HepG2 (cell line): ENCODE measurements around the gene CD3G. TPM values are rescaled to one million over a fixed set of nuclear protein-coding genes. Genes with fewer than 3 reads are reported as not detected.

Source experiments
- ATAC-seq: fragments of 200-7000 bp; cut with Tn5 transposase; 3 replicates; pipeline ENCODE4 v1.9.1; 2020; ENCODE audit warnings: mild to moderate bottlenecking, moderate library complexity
- BruUV-seq: library from RNA; stranded (reverse); fragments of 400-500 nt; replicated peaks from 2 replicates; lab custom pipeline; 2021; lab: Mats Ljungman, UMichigan
- CTCF ChIA-PET: fragments of 300-600 bp; formaldehyde crosslinking; extraction: SDS; loops from one replicate; lab custom pipeline; 2021; ENCODE audit warnings: low total read pairs, inconsistent platforms, low intra/inter-chr PET ratio; lab: Yijun Ruan, JAX
- POLR2A ChIA-PET: fragments of 350-600 bp; sonication (Branson Sonifier 250); formaldehyde crosslinking; loops from one replicate; lab custom pipeline; 2020; ENCODE audit warnings: antibody characterized with exemption, inconsistent platforms; lab: Yijun Ruan, JAX
- DNase-seq: peaks from one replicate; pipeline ENCODE4 v3.0.0-alpha.2; 2015; ENCODE audit warnings: low spot score
- FAIRE-seq: peaks from 3 replicates; lab custom pipeline; 2011; peaks lifted over from hg19 to GRCh38; lab: Jason Lieb, UNC
- H2AFZ ChIP-seq: one replicate; pipeline ENCODE4 v1.6.1; 2011; ENCODE audit warnings: low read length, inconsistent platforms
- H3K27ac ChIP-seq: fragments of 300-600 bp; 3 replicates; pipeline ENCODE4 v1.8.0; 2011; ENCODE audit warnings: mixed run types, mild to moderate bottlenecking, mixed read lengths, low read length, inconsistent platforms; ENCODE audit not compliant: insufficient read depth; ENCODE audit errors: extremely low read length
- H3K27me3 ChIP-seq, 2 experiments: fragments of 200-600 bp in 1 of 2; 2 replicates in 1 of 2; 3 replicates in 1 of 2; pipeline versions ENCODE4 v1.6.0 to v1.8.0; 2011; ENCODE audit warnings: low read length in 2 of 2, mild to moderate bottlenecking in 2 of 2, moderate library complexity in 2 of 2, inconsistent platforms in 1 of 2; ENCODE audit not compliant: insufficient read depth in 2 of 2, control insufficient read depth in 1 of 2
- H3K36me3 ChIP-seq, 2 experiments: fragments of 200-600 bp in 1 of 2; replicated peaks in 1 of 2; 2 replicates in 1 of 2; 3 replicates in 1 of 2; pipeline versions ENCODE4 v1.5.1 to v1.8.0; 2011; ENCODE audit warnings: low read length in 2 of 2, inconsistent platforms in 1 of 2; ENCODE audit not compliant: insufficient read depth in 2 of 2, control insufficient read depth in 1 of 2
- H3K4me1 ChIP-seq: 2 replicates; pipeline ENCODE4 v1.5.1; 2012; ENCODE audit warnings: low read length, inconsistent platforms; ENCODE audit not compliant: insufficient read depth
- H3K4me2 ChIP-seq: 2 replicates; pipeline ENCODE4 v1.6.0; 2011; ENCODE audit warnings: low read depth, low read length, inconsistent platforms
- H3K4me3 ChIP-seq, 3 experiments: fragments of 200-600 bp in 1 of 3; sonication (generic), shearing (Covaris generic) in 1 of 3; replicated peaks in 1 of 3; 2 replicates each; pipeline ENCODE4 v1.5.1; 2011 to 2016; ENCODE audit warnings: low read length in 3 of 3, inconsistent platforms in 2 of 3, low read depth in 2 of 3, mild to moderate bottlenecking in 2 of 3, control low read depth in 1 of 3, mixed read lengths in 1 of 3; ENCODE audit not compliant: insufficient read depth in 1 of 3
- H3K79me2 ChIP-seq: one replicate; pipeline ENCODE4 v1.6.1; 2011; ENCODE audit warnings: low read length, inconsistent platforms; ENCODE audit not compliant: insufficient read depth
- H3K9ac ChIP-seq: 2 replicates; pipeline ENCODE4 v1.6.0; 2011; ENCODE audit warnings: mild to moderate bottlenecking, low read depth, low read length, inconsistent platforms; ENCODE audit not compliant: insufficient read depth
- H3K9me3 ChIP-seq: 2 replicates; pipeline ENCODE4 v1.5.1; 2012; ENCODE audit warnings: mild to moderate bottlenecking, low read length
- H4K20me1 ChIP-seq: 2 replicates; pipeline ENCODE4 v1.6.0; 2011; ENCODE audit warnings: inconsistent platforms, mild to moderate bottlenecking, low read length, moderate library complexity; ENCODE audit not compliant: insufficient read depth
- HOMEZ ChIP-seq: IDR thresholded peaks from 2 replicates; pipeline ENCODE4 v1.6.1; 2016; ENCODE audit warnings: low read depth
- ISL2 ChIP-seq: sonication (generic); formaldehyde crosslinking; IDR thresholded peaks from 2 replicates; pipeline ENCODE4 v1.5.0; 2020; ENCODE audit warnings: missing genetic modification reagents
- MTF1 ChIP-seq: sonication (generic); formaldehyde crosslinking; IDR thresholded peaks from 2 replicates; pipeline ENCODE4 v1.5.0; 2020; ENCODE audit warnings: missing genetic modification reagents
- NFYB ChIP-seq: sonication (generic); formaldehyde crosslinking; IDR thresholded peaks from 2 replicates; pipeline ENCODE4 v1.4.0; 2020; ENCODE audit warnings: missing genetic modification reagents
- NFYC ChIP-seq: IDR thresholded peaks from 2 replicates; pipeline ENCODE4 v1.6.1; 2016; ENCODE audit warnings: missing genetic modification reagents, missing compliant biosample characterization
- NRL ChIP-seq: sonication (generic); formaldehyde crosslinking; IDR thresholded peaks from 2 replicates; pipeline ENCODE4 v1.5.0; 2020; ENCODE audit warnings: missing genetic modification reagents, mild to moderate bottlenecking, moderate library complexity, borderline replicate concordance
- ONECUT2 ChIP-seq: sonication (generic); formaldehyde crosslinking; IDR thresholded peaks from 2 replicates; pipeline ENCODE4 v1.4.0; 2020; ENCODE audit warnings: missing genetic modification reagents
- THYN1 ChIP-seq: sonication (generic); formaldehyde crosslinking; IDR thresholded peaks from 2 replicates; pipeline ENCODE4 v1.8.1; 2023; ENCODE audit warnings: low read depth, mild to moderate bottlenecking, moderate library complexity, missing genetic modification reagents, borderline replicate concordance
- ZBTB38 ChIP-seq: sonication (generic); formaldehyde crosslinking; IDR thresholded peaks from 2 replicates; pipeline ENCODE4 v1.5.1; 2020; ENCODE audit warnings: mild to moderate bottlenecking, missing genetic modification reagents
- ZNF292 ChIP-seq: sonication (generic); formaldehyde crosslinking; IDR thresholded peaks from 2 replicates; pipeline ENCODE4 v1.8.1; 2022; ENCODE audit warnings: mild to moderate bottlenecking, low read depth, missing genetic modification reagents, borderline replicate concordance
- WGBS: methylation state at CpG from one replicate; pipeline ENCODE4 v1.1.6; 2017; ENCODE audit warnings: low lambda C conversion rate; 5-methylcytosine and 5-hydroxymethylcytosine counted together
- in situ Hi-C: cut with HindIII; loops from 2 replicates; pipeline ENCODE4 v1.10.0; 2017; ENCODE audit warnings: low pct_unique_long_range_greater_than_20kb; ENCODE audit not compliant: extremely low pct_ligation_motif_present
- intact Hi-C: fragments of 100-400 bp; cut with micrococcal nuclease; formaldehyde crosslinking; loops from one replicate; pipeline ENCODE4 v1.10.0; 2022; ENCODE audit not compliant: unreplicated experiment
- polyA plus RNA-seq, 8 experiments: library from polyadenylated mRNA; depleted of rRNA in 3 of 8; stranded (reverse) in 7 of 8; unstranded in 1 of 8; fragments of >200 nt; fragmentation: Illumina TruSeq in 4 of 8; extraction: Trizol in 4 of 8; gene quantifications; 2 replicates each; pipeline versions ENCODE4 v1.2.1 to v1.2.3, GENCODE V29; 2011 to 2016; ENCODE audit warnings: low read depth in 4 of 8, missing spikeins in 1 of 8, mixed read lengths in 1 of 8; ENCODE audit not compliant: insufficient read depth in 1 of 8
- total RNA-seq, 5 experiments: library from RNA; depleted of rRNA; stranded (reverse); fragments of >200 nt; fragmentation: Illumina TruSeq; extraction: Trizol; gene quantifications; 2 replicates each; pipeline ENCODE4 v1.2.3, GENCODE V29; 2016; ENCODE audit warnings: low read depth in 1 of 5

The CD3G gene
- total and polyA plus RNA-seq, 2 of the 13 experiments (the other 11 are each of a cell fraction or from before 2014, with no cell fraction given): not detected

- Histone ChIP-seq H3K9ac (no peak overlapping the region), H2AFZ (no peak overlapping the region), H3K27ac (no peak overlapping the region), H3K4me1 (peaks cover 15% of the 10 kb centered on the region), H3K36me3 (peaks cover 19 to 51% of the 10 kb centered on the region in 2 experiments), H3K4me3 (no peak overlapping the region), H3K9me3 (no peaks in the 10 kb centered on the region), H4K20me1 (no peaks in the 10 kb centered on the region), H3K4me2 (no peak overlapping the region), H3K27me3 (no peaks in the 10 kb centered on the region), H3K79me2 (peaks cover 23% of the 10 kb centered on the region)
- BruUV-seq: no TSS peak
- ChIA-PET POLR2A (no interaction called here), CTCF (no interaction called here)
- 100% methylated on average over 1 of the region's 1 CpG for WGBS
- DNase-seq (no peak), FAIRE-seq (no peak), ATAC-seq (no peak)
- TF ChIP-seq MTF1 (CRISPR knock-in tag) (no peak), NFYB (no peak), ISL2 (CRISPR knock-in tag) (no peak), ONECUT2 (CRISPR knock-in tag) (no peak), HOMEZ (CRISPR knock-in tag) (no peak), ZNF292 (CRISPR knock-in tag) (no peak), THYN1 (CRISPR knock-in tag) (no peak), ZBTB38 (no peak), NRL (CRISPR knock-in tag) (no peak), NFYC (CRISPR knock-in tag) (no peak)
- in situ Hi-C loops: no loop called here
- intact Hi-C loops: no loop called here
Measured at GRCh38 chr11:118366287-118366686, 22.1 kb downstream of the CD3G start.
